ENCODE data around the gene TCF12.
"Not testable (repeated sequence)": the region's sequence is repeated elsewhere in the genome, so short reads cannot be mapped to it uniquely, and the experiment has no call there.

TCF12 gene

GRCh38 chr15:57150066-57150865, 231.8 kb downstream of the TCF12 start:
- Mint-ChIP-seq H3K27ac (no peak overlapping the region), H3K4me1 (ENCODE audit: low read depth) (peaks cover 27% of the 10 kb centered on the region), H3K9me3 (peaks cover 21% of the 10 kb centered on the region), H3K27me3 (no peaks in the 10 kb centered on the region), H3K36me3 (ENCODE audit: low read depth) (peaks cover 57% of the 10 kb centered on the region), H3K4me3 (no peak overlapping the region)
- DNase-seq: no peak

- H3K27me3 Mint-ChIP-seq, H3K4me3 Mint-ChIP-seq, H3K27ac Mint-ChIP-seq, DNase-seq: not testable (repeated sequence)
- Mint-ChIP-seq H3K4me1 (ENCODE audit: low read depth) (peaks cover 27% of the 10 kb centered on the region), H3K9me3 (peaks cover 21% of the 10 kb centered on the region), H3K36me3 (ENCODE audit: low read depth) (peaks cover 58% of the 10 kb centered on the region)
Observed at GRCh38 chr15:57150866-57151203, 232.4 kb downstream of the TCF12 start.

DNA sequence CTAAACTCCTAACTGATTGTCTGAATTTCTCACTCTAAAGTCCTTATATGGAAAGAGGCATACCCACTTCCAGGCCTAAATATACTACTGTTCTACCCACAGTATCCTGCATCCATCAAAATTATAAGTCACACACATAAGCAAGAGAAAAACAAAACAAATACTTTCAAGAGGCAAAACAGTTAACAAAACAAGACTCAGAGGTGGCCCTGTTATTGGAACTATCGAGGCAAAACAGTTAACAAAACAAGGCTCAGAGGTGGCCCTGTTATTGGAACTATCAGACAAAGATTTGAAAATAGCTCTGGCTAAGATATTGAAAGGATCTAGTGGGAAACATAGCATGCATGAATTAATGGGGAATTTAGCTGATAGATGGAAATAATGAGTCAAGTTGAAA, 233.7 kb downstream of the TCF12 start:
- Mint-ChIP-seq H3K9me3 (peaks cover 21% of the 10 kb centered on the region), H3K4me1 (ENCODE audit: low read depth) (peaks cover 23% of the 10 kb centered on the region), H3K27me3 (no peaks in the 10 kb centered on the region), H3K27ac (no peak overlapping the region), H3K4me3 (no peak overlapping the region), H3K36me3 (ENCODE audit: low read depth) (peaks cover 58% of the 10 kb centered on the region)
- no peak for DNase-seq

- peaks cover 23% of the 10 kb centered on the region for H3K4me1 Mint-ChIP-seq (ENCODE audit: low read depth)
- no peak overlapping the region for H3K4me3 Mint-ChIP-seq
- peaks cover 21% of the 10 kb centered on the region for H3K9me3 Mint-ChIP-seq
- peak overlapping the region; percentile 66 for H3K27ac Mint-ChIP-seq
- H3K27me3 Mint-ChIP-seq: no peaks in the 10 kb centered on the region
- peaks cover 57% of the 10 kb centered on the region for H3K36me3 Mint-ChIP-seq (ENCODE audit: low read depth)
- DNase-seq: no peak
Observed at GRCh38 chr15:57152666-57153539, 234.5 kb downstream of the TCF12 start.

- H3K27me3 Mint-ChIP-seq: no peaks in the 10 kb centered on the region
- H3K4me1 Mint-ChIP-seq (ENCODE audit: low read depth): peaks cover 23% of the 10 kb centered on the region
- no peak overlapping the region for H3K27ac Mint-ChIP-seq
- no peak for DNase-seq
- H3K36me3 Mint-ChIP-seq (ENCODE audit: low read depth): peaks cover 44% of the 10 kb centered on the region
- peaks cover 13% of the 10 kb centered on the region for H3K9me3 Mint-ChIP-seq
- H3K4me3 Mint-ChIP-seq: no peak overlapping the region
Observed at GRCh38 chr15:57156210-57156884, 237.9 kb downstream of the TCF12 start.

DNA sequence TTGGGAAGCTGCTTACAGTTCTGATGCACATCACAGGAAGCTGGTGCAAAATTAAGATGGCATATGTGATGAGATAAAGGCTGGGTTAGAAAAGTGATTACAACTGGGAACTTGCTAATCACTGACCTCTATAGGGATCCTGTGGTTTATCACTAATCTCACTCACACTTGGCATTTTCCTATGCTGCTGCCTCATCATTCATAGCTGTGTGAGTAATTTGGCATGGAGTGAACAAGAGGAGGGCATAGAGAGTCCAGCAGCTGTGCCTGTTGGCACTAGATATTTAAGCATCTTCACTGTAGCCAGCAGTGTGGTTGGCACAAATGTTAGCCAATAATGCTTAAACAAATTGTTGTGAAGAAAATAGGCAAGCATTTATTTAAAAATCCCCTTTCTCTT, 240.1 kb downstream of the TCF12 start:
- DNase-seq: no peak
- no peak overlapping the region for H3K27ac Mint-ChIP-seq
- peaks cover 27% of the 10 kb centered on the region for H3K36me3 Mint-ChIP-seq (ENCODE audit: low read depth)
- H3K4me1 Mint-ChIP-seq (ENCODE audit: low read depth): peaks cover 6% of the 10 kb centered on the region
- peaks cover under 1% of the 10 kb centered on the region for H3K9me3 Mint-ChIP-seq
- H3K4me3 Mint-ChIP-seq: no peak overlapping the region
- H3K27me3 Mint-ChIP-seq: no peaks in the 10 kb centered on the region

- no peak for DNase-seq
- H3K4me1 Mint-ChIP-seq (ENCODE audit: low read depth): peaks cover 3% of the 10 kb centered on the region
- no peak overlapping the region for H3K27ac Mint-ChIP-seq
- H3K36me3 Mint-ChIP-seq (ENCODE audit: low read depth): peaks cover 28% of the 10 kb centered on the region
- no peak overlapping the region for H3K4me3 Mint-ChIP-seq
- H3K9me3 Mint-ChIP-seq: no peaks in the 10 kb centered on the region
- no peaks in the 10 kb centered on the region for H3K27me3 Mint-ChIP-seq
Observed at GRCh38 chr15:57158997-57159668, 240.7 kb downstream of the TCF12 start.

- no peaks in the 10 kb centered on the region for H3K4me1 Mint-ChIP-seq (ENCODE audit: low read depth)
- H3K36me3 Mint-ChIP-seq (ENCODE audit: low read depth): peaks cover 27% of the 10 kb centered on the region
- no peaks in the 10 kb centered on the region for H3K27me3 Mint-ChIP-seq
- no peak for DNase-seq
- H3K27ac Mint-ChIP-seq: no peak overlapping the region
- no peaks in the 10 kb centered on the region for H3K9me3 Mint-ChIP-seq
- no peak overlapping the region for H3K4me3 Mint-ChIP-seq
Observed at GRCh38 chr15:57159767-57160166, 241.3 kb downstream of the TCF12 start.

DNA sequence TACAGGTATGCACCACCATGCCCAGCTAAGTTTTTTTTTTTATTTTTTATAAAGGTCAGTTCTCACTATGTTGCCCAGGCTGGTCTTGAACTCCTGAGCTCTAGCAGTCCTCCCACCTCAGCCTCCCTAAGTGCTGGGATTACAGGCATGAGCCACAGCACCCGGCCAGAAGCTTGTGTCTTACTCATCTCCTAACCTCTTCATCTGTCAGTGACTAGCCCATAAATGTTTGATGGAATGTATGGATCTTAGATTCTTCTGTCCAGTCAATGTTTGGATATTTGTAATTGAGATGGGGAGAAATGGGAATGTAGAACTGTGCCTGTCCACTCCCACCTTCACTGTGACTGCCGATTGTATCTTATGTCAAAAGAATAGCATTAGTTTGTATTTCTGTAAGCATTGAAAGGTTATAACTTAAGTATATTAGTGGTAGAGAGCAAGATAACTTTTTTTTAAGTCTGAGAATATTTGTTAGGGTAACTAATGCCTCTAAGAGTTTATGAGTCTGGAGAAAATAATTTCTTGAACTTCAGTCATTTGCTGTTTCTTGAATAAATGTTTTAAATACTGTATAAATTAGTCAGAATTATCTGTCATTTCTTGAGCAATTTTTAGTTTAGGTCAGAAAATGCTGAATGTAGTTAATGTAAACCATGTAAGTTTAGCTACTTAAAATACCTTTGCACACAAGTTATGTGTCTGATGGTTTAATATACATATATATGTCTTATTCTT, 242.5 kb downstream of the TCF12 start:
- Mint-ChIP-seq H3K4me3 (no peak overlapping the region), H3K9me3 (no peaks in the 10 kb centered on the region), H3K4me1 (ENCODE audit: low read depth) (peaks cover 2% of the 10 kb centered on the region), H3K27ac (no peak overlapping the region), H3K27me3 (no peaks in the 10 kb centered on the region), H3K36me3 (ENCODE audit: low read depth) (peaks cover 25% of the 10 kb centered on the region)
- no peak for DNase-seq

DNA sequence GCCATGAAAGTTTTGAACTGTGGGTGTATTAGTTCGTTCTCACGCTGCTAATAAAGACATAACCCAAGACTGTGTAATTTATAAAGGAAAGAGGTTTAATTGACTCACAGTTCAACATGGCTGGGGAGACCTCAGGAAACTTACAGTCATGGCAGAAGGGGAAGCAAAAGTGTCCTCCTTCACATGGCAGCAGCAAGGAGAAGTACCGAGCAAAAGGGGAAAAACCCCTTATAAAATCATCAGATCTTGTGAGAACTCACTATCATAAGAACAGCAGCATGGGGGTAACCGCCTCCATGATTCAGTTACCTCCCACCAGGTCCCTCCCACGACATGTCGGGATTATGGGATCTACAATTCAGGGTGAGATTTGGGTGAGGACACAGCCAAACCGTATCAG, 245.8 kb downstream of the TCF12 start:
- not testable (repeated sequence) for H3K4me1 Mint-ChIP-seq (ENCODE audit: low read depth); H3K9me3 Mint-ChIP-seq; H3K4me3 Mint-ChIP-seq; DNase-seq; H3K27me3 Mint-ChIP-seq; H3K27ac Mint-ChIP-seq
- peaks cover 47% of the 10 kb centered on the region for H3K36me3 Mint-ChIP-seq (ENCODE audit: low read depth)

DNA sequence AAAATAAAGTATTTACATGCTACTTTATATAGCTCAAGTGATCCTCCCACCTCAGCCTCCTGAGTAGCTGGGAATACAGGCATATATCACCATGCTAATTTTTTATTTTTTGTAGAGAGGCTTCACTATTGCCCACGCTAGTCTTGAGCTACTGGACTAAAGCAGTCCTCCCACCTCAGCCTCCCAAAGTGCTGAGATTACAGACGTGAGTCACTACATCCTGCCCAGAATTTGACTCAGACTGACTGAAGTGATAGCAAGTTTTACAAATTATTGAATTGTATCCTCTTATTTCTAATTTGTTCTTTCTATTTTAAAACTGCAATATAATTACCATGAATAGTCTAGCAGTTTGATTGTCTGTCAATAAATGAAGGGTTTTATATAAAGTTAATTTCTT, 247.5 kb downstream of the TCF12 start:
- peaks cover 47% of the 10 kb centered on the region for H3K36me3 Mint-ChIP-seq (ENCODE audit: low read depth)
- H3K4me1 Mint-ChIP-seq (ENCODE audit: low read depth): peaks cover 6% of the 10 kb centered on the region
- no peak for DNase-seq
- H3K27me3 Mint-ChIP-seq: no peaks in the 10 kb centered on the region
- no peak overlapping the region for H3K27ac Mint-ChIP-seq
- no peaks in the 10 kb centered on the region for H3K9me3 Mint-ChIP-seq
- no peak overlapping the region for H3K4me3 Mint-ChIP-seq

- Mint-ChIP-seq H3K27me3 (no peaks in the 10 kb centered on the region), H3K27ac (no peak overlapping the region), H3K4me1 (ENCODE audit: low read depth) (peaks cover 6% of the 10 kb centered on the region), H3K36me3 (ENCODE audit: low read depth) (peaks cover 50% of the 10 kb centered on the region), H3K4me3 (no peak overlapping the region), H3K9me3 (no peaks in the 10 kb centered on the region)
- DNase-seq: no peak
Observed at GRCh38 chr15:57167821-57168395, 249.5 kb downstream of the TCF12 start.

GRCh38 chr15:57169643-57170042, 251.2 kb downstream of the TCF12 start:
- H3K27me3 Mint-ChIP-seq: no peaks in the 10 kb centered on the region
- no peaks in the 10 kb centered on the region for H3K9me3 Mint-ChIP-seq
- no peak overlapping the region for H3K4me3 Mint-ChIP-seq
- DNase-seq: no peak
- H3K4me1 Mint-ChIP-seq (ENCODE audit: low read depth): peaks cover 10% of the 10 kb centered on the region
- peaks cover 45% of the 10 kb centered on the region for H3K36me3 Mint-ChIP-seq (ENCODE audit: low read depth)
- H3K27ac Mint-ChIP-seq: no peak overlapping the region
